ENCODE data around the gene TDP1.
"Not testable (repeated sequence)": the region's sequence is repeated elsewhere in the genome, so short reads cannot be mapped to it uniquely, and the experiment has no call there.

The TDP1 gene

GRCh38 chr14:90079576-90079975, 123.8 kb downstream of the TDP1 start:
- no peak for TF ChIP-seq CTCF (IDR thresholded peaks at IDR 0.05; ENCODE audit: low read depth, low read length)
- no peak overlapping the region for H3K4me3 ChIP-seq (ENCODE audit: low read depth, low read length)

GRCh38 chr14:90087433-90087832, 131.7 kb downstream of the TDP1 start:
- TF ChIP-seq CTCF (IDR thresholded peaks at IDR 0.05; ENCODE audit: low read depth, low read length), result no peak
- no peak overlapping the region for H3K4me3 ChIP-seq (ENCODE audit: low read depth, low read length)

- TF ChIP-seq CTCF (IDR thresholded peaks at IDR 0.05; ENCODE audit: low read depth, low read length), result no peak
- H3K4me3 ChIP-seq (ENCODE audit: low read depth, low read length), result no peak overlapping the region
Measured at GRCh38 chr14:90088176-90088575, 132.4 kb downstream of the TDP1 start.

GRCh38 chr14:90089486-90089885, 133.8 kb downstream of the TDP1 start:
- H3K4me3 ChIP-seq (ENCODE audit: low read depth, low read length), result not testable (repeated sequence)

- no peak for TF ChIP-seq CTCF (IDR thresholded peaks at IDR 0.05; ENCODE audit: low read depth, low read length)
- H3K4me3 ChIP-seq (ENCODE audit: low read depth, low read length), result no peak overlapping the region
Measured at GRCh38 chr14:90091393-90091792, 135.7 kb downstream of the TDP1 start.

- no peak overlapping the region for H3K4me3 ChIP-seq (ENCODE audit: low read depth, low read length)
- no peak for TF ChIP-seq CTCF (IDR thresholded peaks at IDR 0.05; ENCODE audit: low read depth, low read length)
Measured at GRCh38 chr14:90093942-90094595, 138.3 kb downstream of the TDP1 start.

Data from WI38 (cell line).